GM19397 (cell line): ENCODE data around the gene PARP12.

Experiments used
- ATAC-seq: cut with Tn5 transposase; IDR thresholded peaks from one replicate; pipeline ENCODE4 v1.9.1; 2021; ENCODE audit warnings: mild to moderate bottlenecking, moderate library complexity; ENCODE audit not compliant: unreplicated experiment

PARP12 gene

DNA sequence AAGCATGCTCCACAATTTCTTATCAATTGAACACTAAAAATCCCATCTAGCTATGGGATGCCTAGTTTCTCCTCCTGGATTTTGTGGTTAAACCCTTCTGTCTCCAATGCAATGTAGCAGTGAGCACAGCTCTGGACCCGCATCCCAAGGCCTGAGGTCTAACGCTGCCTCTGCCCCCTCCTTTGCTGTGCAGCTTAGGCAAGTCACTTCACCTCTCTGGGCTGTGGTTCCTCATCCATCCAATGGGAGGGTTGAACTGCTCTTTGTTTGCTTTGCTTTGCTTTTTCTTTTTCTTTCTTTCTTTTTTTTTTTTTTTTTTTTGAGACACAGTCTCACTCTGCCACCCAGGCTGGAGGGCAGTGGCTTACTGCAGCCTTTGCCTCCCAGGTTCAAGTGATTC is 69.2 kb downstream of the PARP12 start:
- ATAC-seq: no peak

DNA sequence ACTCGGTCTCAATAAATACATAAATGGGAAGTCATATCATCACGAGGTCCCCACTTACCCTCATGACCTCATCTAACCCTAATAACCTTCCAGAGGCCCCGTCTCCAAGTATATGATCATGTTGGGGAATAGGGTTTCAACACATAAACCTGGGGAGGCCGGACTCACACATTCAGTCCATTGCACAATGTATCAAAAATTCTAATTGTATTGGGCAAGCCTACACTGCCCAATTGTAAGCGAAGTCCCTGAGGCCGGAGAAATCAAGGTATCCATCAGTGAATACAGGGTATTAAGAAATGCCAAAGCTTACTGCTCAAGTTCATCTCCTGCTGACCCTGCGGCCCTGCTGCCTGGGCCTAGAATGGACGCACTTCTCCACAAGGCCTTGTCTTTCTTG is 69.6 kb downstream of the PARP12 start:
- ATAC-seq: no peak

DNA sequence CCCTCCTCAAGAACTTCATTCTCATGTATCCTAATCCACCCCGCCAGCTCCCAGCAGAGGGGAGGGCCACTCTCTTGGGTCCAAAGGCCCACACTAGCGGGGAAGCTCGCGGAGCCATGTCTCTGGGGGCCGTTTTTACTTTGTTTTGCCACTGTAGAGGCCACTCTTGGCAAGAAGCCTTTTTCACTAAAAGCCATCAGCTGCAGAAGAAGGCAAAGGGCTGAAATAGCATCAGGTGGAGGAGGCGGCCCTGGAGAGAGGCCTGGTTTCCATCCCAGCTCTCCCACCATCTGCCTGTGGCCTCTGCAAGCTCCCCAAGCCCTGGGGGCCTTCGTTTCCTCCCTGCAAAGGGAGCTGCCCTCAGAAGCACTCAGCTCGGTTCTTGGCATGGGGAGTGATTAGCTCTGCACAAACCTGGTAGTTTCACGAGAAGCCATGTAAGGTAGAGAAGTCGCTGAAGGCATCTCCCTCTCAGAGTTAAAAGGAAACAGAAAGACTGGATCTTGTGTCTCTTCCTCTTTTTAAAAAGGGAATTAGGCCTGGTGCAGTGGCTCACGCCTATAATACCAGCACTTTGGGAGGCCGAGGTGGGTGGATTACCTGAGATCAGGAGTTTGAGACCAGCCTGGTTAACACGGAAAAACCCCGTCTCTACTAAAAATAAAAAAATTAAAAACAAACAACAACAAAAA is 70.3 kb downstream of the PARP12 start:
- no peak for ATAC-seq

DNA sequence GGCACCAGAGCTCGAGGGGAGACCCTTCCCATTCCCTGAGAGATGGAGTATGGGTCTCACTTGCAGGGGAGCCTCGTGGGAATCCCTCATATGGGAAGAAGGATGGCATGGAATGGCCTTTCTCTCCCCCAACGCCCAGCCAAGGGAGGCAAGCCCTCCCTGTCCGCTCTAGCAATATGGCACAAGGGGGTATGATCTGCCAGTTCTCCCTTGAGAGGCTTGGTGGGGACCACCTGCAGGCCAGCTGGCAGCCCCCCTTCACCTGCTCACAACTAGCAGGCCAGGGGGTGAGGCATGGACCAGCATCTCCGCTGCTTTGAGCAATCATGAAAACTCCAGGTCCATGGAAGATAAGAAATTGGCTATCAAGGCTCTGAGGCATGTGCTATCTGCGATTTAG is 70.8 kb downstream of the PARP12 start:
- no peak for ATAC-seq

DNA sequence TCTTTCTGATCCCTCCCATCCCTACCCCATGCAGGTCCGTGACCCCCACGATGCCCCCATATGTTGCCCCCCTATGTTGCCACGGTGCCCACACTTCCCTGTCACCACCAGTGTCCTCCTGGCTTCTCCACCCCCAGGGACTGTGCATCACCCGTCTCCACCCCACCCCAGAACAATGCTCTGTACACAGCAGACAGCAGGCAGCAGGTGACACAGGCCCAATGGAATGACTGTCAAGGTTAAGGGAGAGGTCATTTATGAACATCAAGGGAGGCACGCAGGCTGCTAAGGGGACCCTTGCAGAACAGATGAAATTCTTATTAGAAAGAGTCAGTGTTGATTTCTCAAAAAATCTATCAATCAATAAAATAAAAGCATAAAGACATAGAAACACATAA is 71.5 kb downstream of the PARP12 start:
- no peak for ATAC-seq

DNA sequence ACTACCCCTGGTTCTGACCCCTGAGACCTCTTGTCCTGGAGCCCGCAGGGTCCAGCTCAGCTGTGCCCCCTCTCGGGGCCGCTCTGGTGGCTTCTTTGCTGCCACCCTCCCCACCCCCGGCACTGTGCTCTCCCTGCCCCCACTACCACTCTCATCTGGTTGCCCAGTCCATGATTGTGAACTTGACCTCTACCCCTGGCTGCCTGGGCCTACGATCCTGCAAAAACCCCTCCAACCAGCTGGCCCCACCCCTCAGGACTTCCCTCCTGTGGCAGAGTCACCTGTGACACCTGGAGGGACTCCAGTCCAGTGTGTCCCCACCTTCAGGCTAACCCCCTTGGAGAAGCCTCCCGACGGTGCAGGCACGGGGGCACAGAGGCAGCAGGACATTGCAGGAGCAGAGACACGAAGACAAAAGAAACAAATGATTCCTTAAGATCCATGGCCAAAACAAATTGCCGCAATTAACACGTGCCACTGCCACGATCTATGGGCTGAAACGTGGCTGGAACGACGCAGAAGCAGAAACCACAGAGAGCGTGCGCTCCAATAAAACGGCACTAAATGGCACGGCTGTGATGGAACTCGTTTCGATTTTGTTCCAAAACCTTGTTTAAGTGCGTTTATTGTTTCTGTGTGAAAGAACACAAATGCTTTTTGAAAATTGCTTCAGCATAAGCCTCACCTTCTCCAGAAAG is 72.0 kb downstream of the PARP12 start:
- ATAC-seq: no peak

DNA sequence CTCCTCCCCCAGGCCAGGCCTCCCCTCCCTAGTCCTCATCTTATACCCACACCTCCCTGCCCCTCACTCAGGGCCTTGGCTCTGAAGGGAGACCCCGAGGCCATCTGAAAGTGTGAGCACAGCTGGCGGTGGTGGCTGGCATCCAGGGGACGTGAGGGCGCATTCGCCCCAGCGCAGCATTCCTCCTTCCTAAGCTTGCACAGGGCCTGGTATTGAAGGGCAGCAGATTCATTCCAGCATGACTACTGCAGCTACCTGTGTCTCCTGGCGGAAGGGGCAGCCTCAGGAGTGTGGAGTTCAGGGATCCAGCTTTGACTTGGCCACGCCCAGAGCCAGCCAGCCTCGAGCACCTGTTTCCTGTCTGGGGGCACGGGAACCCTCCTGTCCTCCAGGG is 72.6 kb downstream of the PARP12 start:
- ATAC-seq: no peak

DNA sequence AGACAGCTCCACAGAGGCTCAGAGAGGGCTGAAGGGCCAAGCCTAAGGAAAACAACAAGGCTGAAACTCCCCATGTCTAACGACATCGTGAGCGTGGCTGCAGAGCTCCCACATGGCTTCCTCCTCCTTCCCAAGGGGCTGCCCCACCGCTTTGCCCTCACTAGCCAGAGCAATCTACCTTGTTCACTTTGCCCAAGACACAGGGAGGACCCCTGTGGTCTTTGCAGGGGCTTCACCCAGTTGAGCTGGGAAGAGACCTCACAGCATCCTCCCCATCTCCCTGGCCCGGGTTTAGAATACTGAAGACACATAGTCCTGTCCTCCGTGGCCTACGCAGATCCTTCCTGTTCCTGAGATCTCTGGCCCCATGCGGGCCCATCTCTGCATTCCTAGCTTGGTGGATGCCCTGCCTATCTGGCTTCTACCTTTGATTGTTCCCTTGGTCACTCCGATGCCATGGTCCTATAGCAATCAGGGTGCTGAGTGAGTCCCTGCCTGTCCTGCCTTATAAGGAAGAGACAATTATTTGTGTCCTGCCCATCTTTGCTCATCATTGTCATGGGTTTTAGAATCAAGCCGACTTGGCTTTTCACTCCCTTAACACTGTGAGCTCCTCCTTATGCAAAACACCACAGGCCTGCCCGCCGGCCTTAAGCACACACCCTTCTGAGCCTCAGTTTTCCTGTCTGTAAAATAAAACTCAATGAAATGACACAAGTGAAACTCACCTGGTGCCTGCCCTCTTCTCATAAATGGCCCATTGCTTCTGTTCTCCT is 73.2 kb downstream of the PARP12 start:
- no peak for ATAC-seq

DNA sequence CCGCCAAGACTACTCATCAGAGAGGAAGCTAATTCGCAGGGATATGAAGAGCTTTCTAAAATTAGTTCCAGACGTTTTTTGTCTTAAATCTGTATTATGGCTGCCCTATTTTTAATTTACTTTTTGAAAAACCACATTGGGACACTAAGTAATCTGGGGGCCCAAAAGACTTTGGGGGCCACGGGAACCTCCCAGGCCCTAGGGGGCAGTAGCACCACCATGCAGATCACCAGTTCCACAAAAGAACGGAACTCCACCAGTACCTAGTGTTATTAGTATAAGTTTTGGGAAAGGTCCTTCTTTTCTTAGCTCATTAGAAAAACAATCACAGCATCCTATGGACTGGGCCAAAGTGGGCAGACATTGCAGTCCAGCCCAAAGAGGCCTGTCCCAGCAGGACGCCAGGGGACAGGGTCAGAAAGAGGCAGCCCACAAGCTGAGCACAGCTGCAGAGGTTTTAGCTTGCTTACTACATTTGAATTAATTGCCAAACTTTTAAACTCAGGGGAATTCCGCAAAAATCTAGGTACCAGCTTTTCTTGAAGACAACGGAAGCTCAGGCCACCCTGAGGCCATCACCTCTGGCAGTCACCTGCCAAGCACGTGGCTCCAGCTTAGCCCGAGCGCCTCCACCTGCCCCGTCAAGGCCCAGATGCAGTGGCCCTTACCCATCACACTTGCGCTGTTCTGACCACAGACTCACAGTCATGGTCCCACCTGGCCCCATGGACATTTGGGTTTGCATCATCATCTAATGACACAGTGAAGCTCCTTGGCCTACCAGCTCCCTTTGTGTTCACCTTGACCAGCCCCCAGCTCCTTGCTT is 74.8 kb downstream of the PARP12 start:
- ATAC-seq: no peak

DNA sequence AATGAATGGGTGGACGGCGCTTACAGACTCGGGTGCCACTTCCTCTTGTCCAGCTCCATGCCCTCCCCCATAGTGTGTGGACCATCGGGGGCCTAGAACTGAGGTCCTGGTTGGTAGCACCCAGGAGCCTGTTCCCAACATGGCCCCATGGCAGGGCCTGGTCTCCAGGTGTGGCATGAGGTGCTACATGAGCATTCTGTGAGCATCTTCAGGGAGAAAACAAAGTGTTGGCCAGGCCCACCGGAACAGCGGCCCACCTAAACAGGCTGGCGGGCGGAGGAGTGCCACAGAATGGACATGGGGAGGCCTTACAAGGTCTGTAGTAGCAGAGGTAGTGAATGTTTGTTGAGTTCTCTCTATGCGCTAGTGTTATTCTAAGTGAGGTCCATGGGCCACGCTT is 76.9 kb downstream of the PARP12 start:
- ATAC-seq: no peak

DNA sequence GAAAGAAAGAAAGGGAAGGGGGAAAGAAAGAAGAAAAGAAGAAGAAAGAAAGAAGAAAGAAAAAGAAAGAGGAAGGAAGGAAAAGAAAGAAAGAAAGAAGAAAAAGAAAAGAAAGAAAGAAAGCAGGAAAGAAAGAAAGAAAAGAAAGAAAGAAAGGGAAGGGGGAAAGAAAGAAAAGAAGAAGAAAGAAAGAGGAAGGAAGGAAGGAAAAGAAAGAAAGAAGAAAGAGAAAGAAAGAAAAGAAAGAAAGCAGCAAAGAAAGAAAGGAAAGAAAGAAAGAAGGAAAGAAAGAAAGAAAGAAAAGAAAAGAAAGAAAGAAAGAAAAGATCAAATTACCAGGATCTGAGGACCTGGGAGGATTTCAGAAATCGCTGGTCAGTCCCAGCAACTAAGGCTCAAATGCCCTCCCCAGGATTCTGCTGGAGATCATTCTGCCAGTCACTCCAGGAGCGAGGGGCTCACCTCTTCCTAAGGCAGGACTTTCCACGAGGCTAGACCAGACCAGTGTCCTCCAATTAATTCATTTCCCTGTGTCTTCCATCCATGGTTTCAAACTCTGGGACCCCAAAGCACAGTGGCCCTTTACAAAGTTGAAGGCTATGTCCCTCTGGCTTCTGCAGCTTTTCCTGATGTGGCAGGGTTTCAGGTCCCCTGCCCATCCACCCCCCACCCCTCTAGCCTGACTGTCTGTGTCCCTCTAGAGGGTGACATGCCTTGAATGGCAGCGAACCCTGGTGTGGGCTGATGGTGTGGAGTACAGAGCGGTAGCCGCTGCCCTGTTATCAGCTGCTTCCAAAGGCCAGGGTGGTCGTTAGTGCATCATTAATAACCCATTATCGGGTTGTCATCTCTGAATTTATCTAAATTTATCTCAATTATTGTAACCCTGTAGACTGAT is 77.9 kb downstream of the PARP12 start:
- ATAC-seq: no peak

DNA sequence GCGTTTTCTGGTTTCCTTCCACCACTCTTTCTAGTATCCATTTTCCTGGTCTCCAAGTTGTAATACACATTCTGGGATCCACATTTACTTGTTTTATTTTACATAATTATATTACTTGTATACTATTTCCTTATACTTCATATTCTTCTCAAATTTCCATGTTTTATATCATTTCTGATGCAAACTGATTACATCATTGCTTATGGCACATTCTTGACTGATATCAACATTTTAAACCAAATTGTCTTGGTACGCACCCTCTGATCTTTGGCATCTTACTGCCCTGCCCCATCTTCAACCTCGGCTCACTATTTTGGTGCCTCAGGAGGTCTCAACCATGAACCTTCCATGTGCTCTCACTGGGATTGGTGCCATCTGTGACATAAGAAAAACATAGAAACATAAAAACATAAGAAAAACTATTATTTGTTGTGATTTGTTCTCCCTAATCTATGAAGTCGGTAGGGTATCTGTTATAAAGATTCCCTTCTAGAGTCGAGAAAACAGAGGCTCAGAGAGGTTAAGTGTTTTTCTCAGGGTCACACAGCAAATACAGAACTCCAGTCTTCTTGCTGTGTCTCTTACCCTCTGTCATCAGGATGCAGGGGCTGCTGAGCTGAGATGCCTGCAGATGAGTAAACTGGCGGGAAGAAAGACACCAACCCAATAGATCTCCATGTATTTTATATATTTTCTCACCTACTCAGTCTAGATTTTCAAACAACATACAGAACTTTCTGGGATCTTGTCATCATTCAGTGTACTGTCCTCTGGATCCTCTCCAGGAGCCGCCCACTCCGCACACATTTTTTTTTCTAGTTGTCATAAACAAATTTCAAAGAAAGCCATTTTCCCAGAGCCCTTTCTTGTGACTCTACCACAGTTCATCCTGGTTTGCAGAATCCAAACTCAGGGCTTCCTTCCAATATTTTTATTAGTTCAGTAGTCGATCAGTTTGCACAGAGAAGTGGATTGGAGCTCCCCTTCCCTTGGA is 79.5 kb downstream of the PARP12 start:
- no peak for ATAC-seq

DNA sequence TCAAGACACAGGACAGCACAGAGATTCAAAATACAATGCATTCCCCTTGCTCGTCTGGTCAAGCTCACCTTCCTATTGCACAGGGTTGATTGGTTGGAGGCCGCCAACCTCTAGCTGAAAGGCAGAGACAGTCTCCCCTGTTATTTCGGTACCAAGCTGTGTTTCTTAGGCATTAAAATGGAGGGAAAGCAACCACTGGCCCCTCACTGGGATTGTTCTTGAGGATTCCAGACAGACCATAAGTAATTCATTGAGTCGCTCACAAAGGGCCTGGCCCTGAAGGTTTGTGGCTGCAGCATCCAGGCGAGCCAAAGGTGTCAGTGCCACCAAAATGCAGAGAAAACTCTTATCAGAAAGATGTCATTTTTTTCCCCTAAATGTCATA is 81.2 kb downstream of the PARP12 start:
- ATAC-seq: no peak

DNA sequence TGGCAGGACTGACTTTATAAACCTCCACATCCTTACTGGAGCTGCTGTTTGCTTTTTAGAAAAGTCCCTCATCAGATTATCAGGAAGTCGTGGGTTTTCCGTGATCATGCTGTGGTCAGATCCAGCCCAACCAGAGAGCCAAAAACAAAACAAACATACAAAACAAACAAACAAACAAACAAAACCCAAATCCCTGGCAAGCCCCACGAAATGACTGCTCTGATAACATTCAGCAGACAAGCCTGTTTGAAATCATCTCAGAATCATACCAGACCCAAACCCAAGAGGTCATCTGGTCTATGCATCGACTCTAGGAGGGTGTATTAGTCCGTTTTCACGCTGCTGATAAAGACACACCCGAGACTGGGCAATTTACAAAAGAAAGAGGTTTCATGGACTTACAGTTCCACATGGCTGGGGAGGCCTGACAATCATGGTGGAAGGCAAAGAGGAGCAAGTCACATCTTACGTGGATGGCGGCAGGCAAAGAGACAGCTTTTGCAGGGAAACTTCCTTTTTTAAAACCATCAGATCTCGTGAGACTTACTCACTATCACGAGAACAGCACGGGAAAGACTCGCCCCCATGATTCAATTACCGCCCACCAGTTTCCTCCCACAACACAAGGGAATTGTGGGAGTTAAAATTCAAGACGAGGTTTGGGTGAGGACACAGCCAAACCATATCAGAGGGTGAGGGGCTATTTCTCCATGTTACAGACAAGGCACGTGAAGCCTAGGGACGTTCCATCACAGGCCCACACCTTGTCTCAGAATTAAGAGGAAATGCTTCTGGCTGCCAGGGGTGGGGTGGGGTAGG is 85.7 kb downstream of the PARP12 start:
- no peak for ATAC-seq

DNA sequence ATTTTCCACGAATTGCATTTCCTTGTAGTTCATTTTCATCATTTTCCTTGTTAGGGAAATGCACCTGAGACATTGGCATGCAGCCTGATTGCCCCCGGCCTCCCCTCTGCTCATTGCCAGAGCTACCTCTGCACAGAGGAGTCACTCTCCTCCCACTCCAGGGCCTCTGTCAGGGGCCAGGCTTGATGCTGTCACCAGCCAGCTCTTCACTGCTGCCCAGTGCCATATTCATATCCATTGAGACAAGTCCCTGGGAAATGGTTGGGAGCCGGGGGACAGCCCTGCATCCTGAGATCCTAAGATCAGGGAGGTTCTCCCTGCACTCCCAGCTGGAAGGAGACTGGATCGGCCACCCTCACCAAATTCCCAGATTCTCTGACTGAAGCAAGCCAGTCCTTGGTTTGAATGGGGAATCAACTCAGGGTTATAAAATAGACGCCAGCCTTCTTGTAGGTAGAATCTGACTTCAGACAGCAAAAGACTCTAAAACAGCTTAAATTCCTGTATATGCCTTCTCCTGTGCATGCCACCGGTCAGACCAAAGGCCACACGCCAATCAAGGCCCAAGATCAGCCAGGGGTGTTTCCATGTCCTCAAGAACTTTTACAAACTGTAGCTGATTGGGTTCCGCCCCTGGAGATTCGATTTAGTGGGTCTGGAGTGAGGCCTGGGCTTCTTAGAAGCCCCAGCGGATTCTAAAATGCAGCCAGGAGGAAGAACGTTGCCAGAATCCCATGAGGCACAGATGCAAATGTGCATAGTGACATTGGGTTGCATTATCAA is 86.5 kb downstream of the PARP12 start:
- no peak for ATAC-seq

DNA sequence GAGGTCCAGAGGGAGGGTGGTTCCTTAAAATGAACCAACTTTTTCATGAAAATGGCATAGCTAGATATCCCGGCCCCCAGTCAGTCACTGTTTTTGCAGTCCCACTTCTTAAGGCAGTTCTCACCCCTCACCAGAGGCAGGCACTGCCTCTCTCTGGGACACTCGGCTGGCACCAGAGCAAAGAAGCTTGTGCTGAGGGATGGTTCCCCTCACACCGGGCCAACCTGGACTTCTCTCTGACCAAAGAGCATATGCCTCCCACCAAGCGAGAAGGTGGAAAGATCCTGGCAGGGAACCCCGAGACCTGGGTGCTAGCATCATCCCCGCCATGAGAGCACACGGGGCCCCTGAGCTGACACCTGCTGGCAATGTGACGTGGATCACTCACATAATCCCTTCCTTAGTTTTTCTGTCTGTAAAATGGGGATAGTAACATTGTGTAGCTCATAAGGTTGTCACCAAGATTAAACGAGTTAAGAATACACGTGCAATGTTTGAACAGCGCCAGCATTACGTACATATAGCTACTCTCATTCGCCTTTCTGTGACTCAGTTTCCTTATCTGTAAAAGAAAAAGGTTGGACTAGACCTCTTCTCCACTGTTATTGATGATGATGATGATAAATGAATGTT is 88.5 kb downstream of the PARP12 start:
- ATAC-seq: no peak
